ENCODE data around the gene GTPBP6. TPM values are rescaled to one million over a fixed set of nuclear protein-coding genes. Genes with fewer than 3 reads are reported as not detected.

Gene GTPBP6
- total and polyA plus RNA-seq, 2 experiments from 2014 or later: 41.4 to 66.8 TPM

GRCh38 chrX:318068-318738, 393 bp downstream of the GTPBP6 start:
- Histone ChIP-seq H3K4me2 (peak overlapping the region; percentile 72), H3K4me3 (peak overlapping the region; percentile 72), H3K27me3 (ENCODE audit: insufficient read depth) (no peaks in the 10 kb centered on the region), H2AFZ (no peak overlapping the region), H3K9me2 (ENCODE audit: insufficient read depth) (no peaks in the 10 kb centered on the region), H3K27ac (ENCODE audit: low read depth) (0 out of 2 replicates have a peak overlapping the region, but pooled peaks have one; percentile 78), H3K4me1 (ENCODE audit: insufficient read depth) (no peaks in the 10 kb centered on the region; the same call in 1 of the 2 replicates), H4K20me1 (replicated peaks; ENCODE audit: insufficient read depth) (no peaks in the 10 kb centered on the region; the same call in 1 of the 2 replicates), H3K79me2 (replicated peaks; ENCODE audit: insufficient read depth) (peaks cover 13% of the 10 kb centered on the region; the same call in 1 of the 2 replicates), H3K36me3 (ENCODE audit: insufficient read depth) (peaks cover 5% of the 10 kb centered on the region; the same call in 1 of the 2 replicates), H3F3A (replicated peaks; ENCODE audit: low read depth) (peaks cover 16% of the 10 kb centered on the region; the same call in 1 of the 2 replicates)
- peak; percentile 67 for ATAC-seq
- H3K4me3 Mint-ChIP-seq: peak overlapping the region; percentile 90
- H3K9me3 Mint-ChIP-seq: peaks cover 10% of the 10 kb centered on the region; the same call in 2 of the 3 replicates
- peaks cover 13% of the 10 kb centered on the region for H3K27me3 Mint-ChIP-seq (ENCODE audit: insufficient read depth, low read depth, poor library complexity)
- no peak for TF ChIP-seq EZH2 (IDR thresholded peaks at IDR 0.05; ENCODE audit: low read depth, unreplicated experiment)
- peak; percentile 68 for TF ChIP-seq POLR2AphosphoS5 (IDR thresholded peaks at IDR 0.05; ENCODE audit: low read depth)
- no peak for TF ChIP-seq STAT1 (IDR thresholded peaks at IDR 0.05; ENCODE audit: unreplicated experiment)
- TF ChIP-seq CTCF (conservative IDR thresholded peaks at IDR 0.05; ENCODE audit: low read depth in 2 of 2): no peak
- TF ChIP-seq NANOG (IDR thresholded peaks at IDR 0.05; ENCODE audit: borderline replicate concordance): no peak
- TF ChIP-seq ZNF331 (CRISPR knock-in tag; IDR thresholded peaks at IDR 0.05; ENCODE audit: low read depth): no peak
- no peak for TF ChIP-seq ETS1 (IDR thresholded peaks at IDR 0.05)
- TF ChIP-seq CREB1 (CRISPR knock-in tag; IDR thresholded peaks at IDR 0.05; ENCODE audit: low read depth): no peak
- TF ChIP-seq REST (IDR thresholded peaks at IDR 0.05; ENCODE audit: unreplicated experiment): no peak
- peaks cover 2% of the 10 kb centered on the region for H3K4me1 Mint-ChIP-seq
- peak overlapping the region; percentile 100 for H3K27ac Mint-ChIP-seq
- peaks cover 18% of the 10 kb centered on the region for H3K36me3 Mint-ChIP-seq (ENCODE audit: low read depth)
- peak; percentile 100 for DNase-seq (ENCODE audit: low spot score)
